ENCODE data around the gene HARBI1. TPM values are rescaled to one million over a fixed set of nuclear protein-coding genes. Genes with fewer than 3 reads are reported as not detected.

HARBI1 gene, protein sequence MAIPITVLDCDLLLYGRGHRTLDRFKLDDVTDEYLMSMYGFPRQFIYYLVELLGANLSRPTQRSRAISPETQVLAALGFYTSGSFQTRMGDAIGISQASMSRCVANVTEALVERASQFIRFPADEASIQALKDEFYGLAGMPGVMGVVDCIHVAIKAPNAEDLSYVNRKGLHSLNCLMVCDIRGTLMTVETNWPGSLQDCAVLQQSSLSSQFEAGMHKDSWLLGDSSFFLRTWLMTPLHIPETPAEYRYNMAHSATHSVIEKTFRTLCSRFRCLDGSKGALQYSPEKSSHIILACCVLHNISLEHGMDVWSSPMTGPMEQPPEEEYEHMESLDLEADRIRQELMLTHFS
- total RNA-seq, result 9.6 and 14.0 TPM in 2 replicates

DNA sequence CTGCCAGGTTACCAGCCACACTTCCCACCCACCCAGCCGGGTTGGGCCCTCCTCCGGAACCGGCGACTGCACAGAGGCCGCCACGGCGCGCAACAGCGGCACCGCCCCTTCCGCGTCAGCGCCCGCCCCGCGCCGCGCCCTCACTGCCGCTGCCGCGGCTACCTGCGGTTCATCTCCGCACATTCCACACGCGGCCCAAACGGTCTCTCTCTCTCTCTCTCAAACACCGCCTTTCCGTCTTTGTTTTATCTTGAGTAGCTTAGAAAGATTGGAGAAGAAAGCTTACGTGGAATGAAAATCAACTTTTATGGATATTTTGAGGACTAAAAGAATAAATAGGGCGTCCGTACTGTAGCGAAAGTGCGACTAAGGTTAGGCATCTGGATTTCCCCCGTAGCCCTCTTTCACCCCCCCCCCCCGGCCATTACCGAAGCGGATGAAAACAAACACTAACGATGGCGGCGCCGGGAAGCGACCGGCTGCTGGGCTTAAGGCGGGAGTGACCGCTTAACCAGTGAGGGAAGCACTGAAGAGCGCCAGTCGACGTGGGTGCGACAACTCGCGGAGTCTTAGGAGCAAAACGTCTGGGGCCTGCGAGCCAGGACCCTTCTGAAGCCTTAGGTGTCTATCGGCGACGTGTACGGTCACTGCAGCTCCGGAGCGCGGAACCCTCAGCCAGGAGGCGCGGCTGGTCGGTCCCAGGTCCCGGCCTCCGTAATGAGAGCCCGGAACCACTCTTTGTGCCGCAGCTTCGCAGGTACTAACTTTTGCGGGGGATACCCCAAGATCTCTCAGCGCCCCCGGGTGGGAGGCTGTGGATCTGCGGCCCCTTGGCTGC, at the start of gene HARBI1, which contains the start of gene ATG13:
TSS of gene HARBI1 (minus strand) at position 94 of the 838 bp plus-strand sequence. CDS start 990 bp downstream, outside the sequence.
TSS of gene ATG13 (plus strand) at position 420 of the 838 bp plus-strand sequence. CDS start 26,739 bp downstream, outside the sequence.

DNA sequence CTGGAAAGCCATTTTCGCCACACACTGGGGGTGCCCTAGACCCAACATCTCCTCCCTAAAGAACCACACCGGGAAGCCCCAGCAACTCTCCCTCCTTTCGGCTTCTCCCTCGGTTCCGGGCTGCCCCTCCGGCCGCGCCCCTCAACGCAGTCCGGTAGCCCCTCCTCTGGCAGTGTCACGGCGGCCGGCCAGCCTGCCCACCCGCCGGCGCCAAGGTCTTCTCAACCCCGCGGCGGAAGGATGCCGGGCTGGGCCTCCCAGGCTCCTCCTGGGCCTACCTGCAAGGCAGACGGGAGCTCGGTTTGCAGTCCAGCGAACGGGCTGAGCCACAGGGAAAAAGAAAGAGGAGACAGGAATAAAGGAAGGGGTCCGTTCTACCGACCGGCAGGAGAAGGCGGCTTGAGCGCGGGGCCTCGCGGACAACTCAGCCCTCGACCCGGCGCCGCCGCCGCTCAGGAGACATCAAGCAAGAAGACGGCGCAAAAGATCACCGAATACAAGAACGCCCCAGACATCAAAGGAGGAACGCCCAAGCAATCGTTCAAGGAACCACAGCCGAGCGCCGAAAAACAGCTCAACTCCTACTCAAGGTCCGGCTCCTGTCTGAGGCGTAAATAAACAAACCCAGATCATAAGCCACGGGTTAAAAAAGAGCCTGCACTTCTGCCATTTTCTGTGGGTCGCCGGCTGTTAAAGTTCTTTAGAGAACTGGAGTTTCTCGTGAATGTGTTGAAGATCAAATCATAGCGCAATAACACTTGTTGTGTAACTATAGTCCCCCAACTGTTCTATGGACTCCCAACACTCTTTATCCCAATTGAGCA, 23.3 kb downstream of the HARBI1 start, which contains the start of gene AMBRA1:
TSS of gene AMBRA1 (minus strand) at position 474 of the 824 bp plus-strand sequence. CDS start 45,643 bp downstream, outside the sequence.

Other genes with a start within 250 kb of the HARBI1 start
- 11.3 and 33.0 TPM in 2 replicates for gene MDK, start 235.6 kb downstream of the HARBI1 start, total RNA-seq
- gene CHRM4, start 225.5 kb downstream of the HARBI1 start, total RNA-seq, result under 0.01 TPM in 1 of 2 replicates, not detected in the other
- 10.6 and 25.9 TPM in 2 replicates for gene AMBRA1, start 23.2 kb downstream of the HARBI1 start, total RNA-seq
- gene ATG13, start 326 bp upstream of the HARBI1 start, total RNA-seq, result 54.7 and 75.3 TPM in 2 replicates
- 17.4 and 49.9 TPM in 2 replicates for gene ARHGAP1, start 83.4 kb upstream of the HARBI1 start, total RNA-seq
- gene ZNF408, start 83.8 kb upstream of the HARBI1 start, total RNA-seq, result 11.3 and 13.5 TPM in 2 replicates
- gene F2, start 102.0 kb upstream of the HARBI1 start, total RNA-seq, result under 0.01 and 0.07 TPM in 2 replicates
- gene CKAP5, start 229.1 kb upstream of the HARBI1 start, total RNA-seq, result 62.5 and 102 TPM in 2 replicates

Measured in nasal cavity respiratory epithelium epithelial cell of viscerocranial mucosa (primary cell).